CD4-positive, alpha-beta T cell treated with Interleukin-17A for 1 hour (primary cell): ENCODE results near the gene CD3E.
"Not testable (repeated sequence)": the region's sequence is repeated elsewhere in the genome, so short reads cannot be mapped to it uniquely, and the experiment has no call there.

Experiments used
- DNase-seq: peaks from one replicate; pipeline ENCODE4 v3.0.0-alpha.2; 2020

Gene CD3E

GRCh38 chr11:118291477-118292135 is 12.9 kb upstream of the CD3E start:
- no peak for DNase-seq

GRCh38 chr11:118294053-118294452 is 10.5 kb upstream of the CD3E start:
- no peak for DNase-seq

- DNase-seq = no peak
Observed at GRCh38 chr11:118295199-118295598, 9.3 kb upstream of the CD3E start.

GRCh38 chr11:118295815-118296454 is 8.6 kb upstream of the CD3E start:
- peak; percentile 74 for DNase-seq

- DNase-seq = no peak
Observed at GRCh38 chr11:118301600-118302195, 2.8 kb upstream of the CD3E start.

GRCh38 chr11:118304227-118304567 is 333 bp upstream of the CD3E start:
- no peak for DNase-seq

GRCh38 chr11:118305726-118306125 is 1.2 kb downstream of the CD3E start:
- DNase-seq = peak; percentile 78

GRCh38 chr11:118306556-118306955 is 2.0 kb downstream of the CD3E start:
- DNase-seq = peak; percentile 30

- not testable (repeated sequence) for DNase-seq
Observed at GRCh38 chr11:118308995-118309528, 4.5 kb downstream of the CD3E start.

GRCh38 chr11:118310271-118310670 is 5.7 kb downstream of the CD3E start:
- no peak for DNase-seq

- no peak for DNase-seq
Observed at GRCh38 chr11:118310781-118311485, 6.4 kb downstream of the CD3E start.

- DNase-seq = peak; percentile 30
Observed at GRCh38 chr11:118311518-118311917, 7.0 kb downstream of the CD3E start.

GRCh38 chr11:118312328-118312727 is 7.8 kb downstream of the CD3E start:
- no peak for DNase-seq

GRCh38 chr11:118313242-118313641 is 8.7 kb downstream of the CD3E start:
- DNase-seq = no peak

- no peak for DNase-seq
Observed at GRCh38 chr11:118314988-118315411, 10.5 kb downstream of the CD3E start.

- no peak for DNase-seq
Observed at GRCh38 chr11:118318124-118318523, 13.6 kb downstream of the CD3E start.

GRCh38 chr11:118318581-118319336 is 14.2 kb downstream of the CD3E start:
- no peak for DNase-seq

GRCh38 chr11:118319337-118319707 is 14.8 kb downstream of the CD3E start:
- no peak for DNase-seq

- no peak for DNase-seq
Observed at GRCh38 chr11:118320515-118320914, 16.0 kb downstream of the CD3E start.

GRCh38 chr11:118321386-118322082 is 17.0 kb downstream of the CD3E start:
- DNase-seq = no peak

GRCh38 chr11:118322721-118323120 is 18.2 kb downstream of the CD3E start:
- no peak for DNase-seq

GRCh38 chr11:118325283-118325682 is 20.8 kb downstream of the CD3E start:
- no peak for DNase-seq
